Right renal cortex interstitium (tissue), 3 donors: ENCODE data around the gene ROCK2. TPM values are rescaled to one million over a fixed set of nuclear protein-coding genes. Genes with fewer than 3 reads are reported as not detected.
"Not testable (repeated sequence)": the region's sequence is repeated elsewhere in the genome, so short reads cannot be mapped to it uniquely, and the experiment has no call there.

ENCODE experiments used
- DNase-seq, 3 donors: peaks; one replicate each; pipeline ENCODE4 v3.0.0-alpha.2; 2013; ENCODE audit warnings: low read depth in 3 of 3, low spot score in 2 of 3
- polyA plus RNA-seq, 3 donors: library from polyadenylated mRNA; unstranded; fragments of 120-200 nt; gene quantifications; one replicate each; pipeline ENCODE4 v1.2.1, GENCODE V29; 2013; ENCODE audit not compliant: insufficient read length in 3 of 3

The ROCK2 gene
- polyA plus RNA-seq, 3 donors = 39.1 to 44.1 (median 42.1) TPM

DNA sequence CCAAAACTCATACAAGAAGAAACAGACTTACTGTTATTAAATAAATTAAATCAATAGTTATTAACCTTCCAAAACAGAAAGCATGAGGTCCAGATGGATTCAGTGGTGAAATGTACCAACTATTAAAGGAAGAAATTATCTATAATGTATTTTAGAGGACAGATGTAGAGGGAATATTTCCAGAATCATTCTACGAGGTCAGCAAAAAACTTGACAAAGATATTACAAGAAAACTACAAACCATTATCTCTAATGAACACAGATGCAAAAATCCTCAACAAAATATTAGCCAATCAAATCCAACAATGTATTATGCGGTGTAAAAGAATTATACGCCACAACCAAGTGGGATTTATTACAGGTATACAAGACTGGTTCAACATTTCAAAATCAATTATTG lies 63.7 kb downstream of the ROCK2 start:
- no peak for DNase-seq

- DNase-seq = no peak
Observed at GRCh38 chr2:11279398-11279797, 65.0 kb downstream of the ROCK2 start.

DNA sequence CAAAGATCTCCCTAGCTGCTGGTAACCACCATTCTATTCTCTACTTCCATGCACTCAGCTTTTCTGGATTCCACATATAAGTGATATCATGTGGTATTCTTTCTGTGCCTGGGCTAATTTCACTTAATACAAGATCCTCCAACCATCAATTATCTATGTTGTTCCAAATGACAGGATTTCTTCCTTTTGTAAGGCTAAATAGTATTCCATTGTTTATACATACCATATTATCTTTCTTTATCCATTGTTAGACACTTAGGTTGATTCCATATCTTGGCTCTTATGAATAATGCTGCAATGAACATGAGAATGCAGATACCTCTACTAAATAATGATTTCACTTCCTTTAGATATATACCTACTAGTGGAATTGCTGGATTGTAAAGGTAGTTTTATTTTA lies 66.2 kb downstream of the ROCK2 start:
- DNase-seq = no peak

DNA sequence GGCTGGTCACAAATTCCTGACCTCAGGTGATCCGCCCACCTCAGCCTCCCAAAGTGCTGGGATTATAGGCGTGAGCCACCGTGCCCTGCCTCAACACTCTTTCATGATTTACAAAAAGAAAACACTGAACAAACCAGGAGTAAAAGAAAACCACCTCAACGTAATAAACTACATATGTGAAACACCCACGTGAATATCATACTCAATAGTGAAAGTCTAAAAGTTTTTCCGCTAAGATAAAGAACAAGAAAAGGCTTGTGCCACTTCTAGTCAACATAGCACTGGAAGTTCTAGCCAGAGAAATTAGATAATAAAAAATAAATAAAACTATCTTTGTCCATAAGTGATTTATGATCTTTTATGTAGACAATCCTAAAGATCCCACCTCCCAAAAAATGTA lies 68.5 kb downstream of the ROCK2 start:
- no peak for DNase-seq

DNA sequence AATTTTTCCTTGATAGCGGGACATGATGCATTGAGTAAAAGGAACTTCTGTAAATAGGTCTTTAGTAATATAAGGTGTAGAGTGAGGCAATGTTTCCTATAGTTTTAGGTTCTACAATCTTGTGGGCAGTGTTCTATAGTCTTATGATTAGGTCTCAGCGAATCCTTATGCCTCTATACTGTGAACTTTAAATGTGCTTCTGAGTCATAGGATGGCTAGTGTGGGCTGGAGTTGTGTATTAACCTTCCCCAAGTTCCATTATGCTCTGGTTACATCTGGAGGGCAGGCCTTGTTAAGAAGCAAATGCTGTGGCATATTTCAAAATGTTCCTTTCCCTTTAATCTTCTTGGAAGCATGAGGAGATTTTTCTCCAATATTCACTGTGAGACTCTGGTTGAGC lies 73.5 kb downstream of the ROCK2 start:
- no peak for DNase-seq

GRCh38 chr2:11267931-11268330 lies 76.5 kb downstream of the ROCK2 start:
- no peak for DNase-seq

- DNase-seq = no peak
Observed at GRCh38 chr2:11264818-11265217, 79.6 kb downstream of the ROCK2 start.

GRCh38 chr2:11264007-11264406 lies 80.4 kb downstream of the ROCK2 start:
- DNase-seq = no peak

GRCh38 chr2:11263177-11263576 lies 81.3 kb downstream of the ROCK2 start:
- no peak for DNase-seq

DNA sequence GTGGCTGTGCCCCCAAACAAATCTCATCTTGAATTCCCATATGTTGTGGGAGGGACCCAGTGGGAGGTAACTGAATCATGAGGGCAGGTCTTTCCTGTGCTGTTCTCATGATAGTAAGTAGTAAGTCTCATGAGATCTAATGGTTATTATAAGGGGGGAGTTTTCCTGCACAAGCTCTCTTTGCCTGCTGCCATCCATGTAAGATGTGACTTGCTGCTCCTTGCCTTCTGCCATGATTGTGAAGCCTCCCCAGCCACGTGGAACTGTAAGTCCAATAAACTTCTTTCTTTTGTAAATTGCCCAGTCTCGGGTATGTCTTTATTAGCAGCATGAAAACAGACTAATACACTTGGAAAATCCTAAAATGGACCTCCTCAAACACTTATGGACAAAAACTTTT lies 82.0 kb downstream of the ROCK2 start:
- not testable (repeated sequence) for DNase-seq

GRCh38 chr2:11261564-11261963 lies 82.9 kb downstream of the ROCK2 start:
- not testable (repeated sequence) for DNase-seq

DNA sequence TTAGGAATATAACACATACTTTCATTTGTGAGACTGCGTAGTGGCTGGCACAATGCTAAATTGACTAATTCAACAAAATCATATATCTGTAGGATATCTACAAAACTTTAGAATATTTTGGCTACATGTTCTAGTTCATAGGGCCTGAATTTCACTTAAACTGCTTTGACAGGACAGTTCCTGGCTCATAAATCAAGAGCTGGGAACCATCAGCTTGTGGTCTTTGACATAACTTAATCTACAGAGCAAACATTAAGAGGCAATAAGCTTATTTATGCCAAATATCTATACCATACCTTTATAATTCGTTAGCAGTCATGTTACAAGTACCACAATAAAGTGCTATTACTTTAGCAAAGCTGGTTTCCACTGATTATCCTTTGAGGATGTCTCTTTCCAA lies 83.5 kb downstream of the ROCK2 start:
- DNase-seq = no peak

DNA sequence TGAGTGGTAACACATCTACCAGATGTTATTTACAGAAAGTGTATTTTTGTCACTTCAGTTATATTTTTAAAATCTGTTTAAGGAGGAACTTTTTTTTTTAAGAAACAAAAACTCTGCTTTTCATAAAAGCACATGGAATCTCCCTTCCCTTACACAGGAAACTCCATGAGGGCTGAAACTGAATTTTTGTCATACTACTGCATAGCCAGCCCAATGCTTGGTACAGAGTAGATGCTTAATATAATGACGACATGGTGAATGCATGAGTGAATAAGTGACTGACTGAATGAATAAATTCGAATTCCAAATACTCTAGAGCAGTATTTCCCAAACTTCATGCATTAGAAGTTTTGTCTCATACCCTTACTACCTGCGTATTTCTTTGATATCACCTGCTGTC lies 86.5 kb downstream of the ROCK2 start:
- DNase-seq = no peak

- DNase-seq = no peak
Observed at GRCh38 chr2:11257078-11257477, 87.4 kb downstream of the ROCK2 start.

DNA sequence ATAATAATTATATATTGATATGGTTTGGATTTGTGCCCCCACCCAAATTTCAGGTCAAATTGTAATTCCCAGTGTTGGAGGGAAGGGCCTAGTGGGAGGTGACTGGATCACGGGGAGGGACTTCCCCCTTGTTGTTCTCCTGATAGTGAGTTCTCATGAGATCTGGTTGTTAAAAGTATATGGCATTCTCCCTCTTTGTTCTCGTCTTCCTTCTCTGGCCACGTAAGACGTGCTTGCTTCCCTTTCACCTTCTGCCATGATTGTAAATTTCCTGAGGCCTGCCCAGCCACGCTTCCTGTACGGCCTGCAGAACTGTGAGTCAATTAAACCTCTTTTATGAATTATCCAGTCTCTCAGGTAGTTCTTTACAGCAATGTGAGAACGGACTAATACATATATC lies 88.3 kb downstream of the ROCK2 start:
- DNase-seq = no peak

GRCh38 chr2:11254100-11254536 lies 90.3 kb downstream of the ROCK2 start:
- no peak for DNase-seq

DNA sequence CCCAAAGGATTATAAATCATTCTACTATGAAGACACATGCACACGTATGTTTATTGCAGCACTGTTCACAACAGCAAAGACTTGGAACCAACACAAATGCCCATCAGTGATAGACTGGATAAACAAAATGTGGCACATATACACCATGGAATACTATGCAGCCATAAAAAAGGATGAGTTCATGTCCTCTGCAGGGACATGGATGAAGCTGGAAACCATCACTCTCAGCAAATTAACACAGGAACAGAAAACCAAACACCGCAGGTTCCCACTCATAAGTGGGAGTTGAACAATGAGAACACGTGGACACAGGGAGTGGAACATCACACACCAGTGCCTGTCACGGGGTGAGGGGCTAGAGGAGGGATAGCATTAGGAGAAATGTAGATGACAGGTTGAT lies 92.0 kb downstream of the ROCK2 start:
- not testable (repeated sequence) for DNase-seq

DNA sequence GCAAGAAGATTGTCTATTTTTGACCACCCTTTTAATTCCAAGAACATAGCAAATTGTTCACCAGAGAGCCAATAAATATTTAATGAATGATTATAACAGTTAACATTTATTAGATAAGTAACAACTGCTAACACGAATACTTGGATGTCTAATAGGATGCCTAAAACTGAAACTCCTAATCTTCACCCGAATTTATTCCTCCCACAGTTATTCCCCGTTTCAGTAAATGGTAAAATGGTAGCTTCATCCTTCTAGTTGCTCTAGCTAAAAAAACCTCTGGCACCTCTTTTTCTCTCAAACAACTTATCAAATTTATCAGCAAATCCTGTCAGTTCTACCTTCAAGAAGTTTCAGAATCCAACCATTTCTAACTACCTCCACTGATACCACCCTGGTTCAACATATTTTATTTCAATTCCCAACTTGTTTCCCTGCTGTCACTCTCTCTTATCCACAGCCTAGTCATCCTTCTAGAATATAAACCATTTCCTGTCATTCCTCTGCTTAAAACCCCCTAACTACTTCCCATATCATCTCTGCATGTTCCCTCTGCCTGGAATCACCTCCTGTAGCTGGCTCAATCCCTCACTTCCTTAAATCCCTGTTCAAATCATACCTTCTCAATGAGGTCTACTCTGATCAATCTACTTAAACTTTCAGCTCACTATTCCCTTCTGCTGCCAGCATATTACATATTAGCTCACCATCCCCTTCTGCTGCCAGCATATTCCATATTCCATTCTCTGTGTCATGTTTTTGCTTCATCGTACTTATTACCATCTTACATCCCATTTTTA lies 93.8 kb downstream of the ROCK2 start:
- DNase-seq = no peak

DNA sequence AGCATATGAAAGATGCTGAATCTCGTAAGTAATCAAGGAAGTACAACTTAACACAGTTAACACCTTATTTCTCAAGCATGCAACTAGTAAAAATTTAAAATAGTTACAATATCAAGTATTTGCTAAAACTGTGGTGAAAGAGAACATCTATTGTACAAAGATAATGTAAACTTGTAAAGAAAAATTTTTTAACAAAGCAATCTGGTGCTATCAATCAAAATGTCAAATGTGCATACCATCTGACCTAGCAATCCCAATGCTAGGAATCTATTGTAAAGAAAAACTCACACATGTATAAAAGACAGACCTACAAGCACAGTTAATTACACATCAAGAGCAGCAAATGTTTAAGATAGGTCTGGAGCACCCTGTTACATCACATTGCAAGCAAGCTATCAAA lies 99.1 kb downstream of the ROCK2 start:
- DNase-seq = no peak

- no peak for DNase-seq
Observed at GRCh38 chr2:11244091-11244826, 100.2 kb downstream of the ROCK2 start.

GRCh38 chr2:11243512-11243911 lies 100.9 kb downstream of the ROCK2 start:
- no peak for DNase-seq

- no peak for DNase-seq
Observed at GRCh38 chr2:11242542-11243174, 101.8 kb downstream of the ROCK2 start.
